Right kidney (tissue), 1 donor: ENCODE data around the gene CCNB3.

ENCODE experiments used
- DNase-seq: peaks from one replicate; pipeline ENCODE4 v3.0.0-alpha.2; 2016

The CCNB3 gene

GRCh38 chrX:50375481-50376267 is 171.1 kb downstream of the CCNB3 start:
- no peak for DNase-seq

GRCh38 chrX:50381729-50382415 is 177.3 kb downstream of the CCNB3 start:
- DNase-seq, result no peak

- DNase-seq, result no peak
These were observed 182.0 kb downstream of the CCNB3 start for GRCh38 chrX:50386520-50386919.

GRCh38 chrX:50393902-50394301 is 189.3 kb downstream of the CCNB3 start:
- DNase-seq, result no peak
